ENCODE measurements around the gene PPFIA2.

- TF ChIP-seq, protein P1, sequence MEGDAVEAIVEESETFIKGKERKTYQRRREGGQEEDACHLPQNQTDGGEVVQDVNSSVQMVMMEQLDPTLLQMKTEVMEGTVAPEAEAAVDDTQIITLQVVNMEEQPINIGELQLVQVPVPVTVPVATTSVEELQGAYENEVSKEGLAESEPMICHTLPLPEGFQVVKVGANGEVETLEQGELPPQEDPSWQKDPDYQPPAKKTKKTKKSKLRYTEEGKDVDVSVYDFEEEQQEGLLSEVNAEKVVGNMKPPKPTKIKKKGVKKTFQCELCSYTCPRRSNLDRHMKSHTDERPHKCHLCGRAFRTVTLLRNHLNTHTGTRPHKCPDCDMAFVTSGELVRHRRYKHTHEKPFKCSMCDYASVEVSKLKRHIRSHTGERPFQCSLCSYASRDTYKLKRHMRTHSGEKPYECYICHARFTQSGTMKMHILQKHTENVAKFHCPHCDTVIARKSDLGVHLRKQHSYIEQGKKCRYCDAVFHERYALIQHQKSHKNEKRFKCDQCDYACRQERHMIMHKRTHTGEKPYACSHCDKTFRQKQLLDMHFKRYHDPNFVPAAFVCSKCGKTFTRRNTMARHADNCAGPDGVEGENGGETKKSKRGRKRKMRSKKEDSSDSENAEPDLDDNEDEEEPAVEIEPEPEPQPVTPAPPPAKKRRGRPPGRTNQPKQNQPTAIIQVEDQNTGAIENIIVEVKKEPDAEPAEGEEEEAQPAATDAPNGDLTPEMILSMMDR (IDR thresholded peaks at IDR 0.05): no peak
- no peak for TF ChIP-seq POLR2A (IDR thresholded peaks at IDR 0.05)
Measured at GRCh38 chr12:81468206-81468605, 290.9 kb downstream of the PPFIA2 start.
